Subcutaneous abdominal adipose tissue (tissue), 5 donors: ENCODE data around the gene C5orf63.
"Not testable (repeated sequence)": the region's sequence is repeated elsewhere in the genome, so short reads cannot be mapped to it uniquely, and the experiment has no call there.

Experiments used
- H3K27ac ChIP-seq: one replicate; pipeline ENCODE4 v1.7.0; 2013; ENCODE audit warnings: low read depth, mild to moderate bottlenecking, inconsistent platforms, low read length, moderate library complexity
- H3K27me3 ChIP-seq, 5 donors: one replicate each; pipeline ENCODE4 v1.7.0; 2013; ENCODE audit warnings: low read length in 5 of 5, inconsistent platforms in 1 of 5; ENCODE audit not compliant: control insufficient read depth in 5 of 5, insufficient read depth in 4 of 5
- H3K36me3 ChIP-seq, 5 donors: one replicate each; pipeline ENCODE4 v1.7.0; 2013; ENCODE audit warnings: low read length in 5 of 5; ENCODE audit not compliant: control insufficient read depth in 5 of 5, insufficient read depth in 5 of 5
- H3K4me1 ChIP-seq, 5 donors: one replicate each; pipeline ENCODE4 v1.7.0; 2013; ENCODE audit warnings: low read length in 5 of 5, mild to moderate bottlenecking in 3 of 5, moderate library complexity in 1 of 5; ENCODE audit not compliant: control insufficient read depth in 5 of 5, insufficient read depth in 5 of 5
- H3K4me3 ChIP-seq, 5 donors: one replicate each; pipeline ENCODE4 v1.7.0; 2013; ENCODE audit warnings: low read length in 5 of 5, low read depth in 1 of 5
- H3K9ac ChIP-seq, 5 donors: one replicate each; pipeline ENCODE4 v1.7.0; 2013; ENCODE audit warnings: low read length in 5 of 5, mild to moderate bottlenecking in 4 of 5, moderate library complexity in 3 of 5
- H3K9me3 ChIP-seq, 5 donors: one replicate each; pipeline ENCODE4 v1.7.0; 2013; ENCODE audit warnings: low read length in 5 of 5; ENCODE audit not compliant: control insufficient read depth in 5 of 5
- donor health status: healthy.
- donor health status: healthy.
- donor health status: healthy.
- donor health status: healthy.
- donor health status: healthy.

C5orf63 gene

GRCh38 chr5:127011961-127012644 is 61.2 kb downstream of the C5orf63 start:
- Histone ChIP-seq H3K9ac (no peak overlapping the region), H3K9me3 (no peaks in the 10 kb centered on the region), H3K4me3 (no peak overlapping the region), H3K4me1 (peaks cover 0 to 28% (median 13%) of the 10 kb centered on the region in 5 donors), H3K27me3 (no peaks in the 10 kb centered on the region), H3K36me3 (no peaks in the 10 kb centered on the region), H3K27ac (no peak overlapping the region)

- H3K4me1 ChIP-seq = peaks cover 0 to 28% (median 13%) of the 10 kb centered on the region in 5 donors
- H3K9me3 ChIP-seq = no peaks in the 10 kb centered on the region
- no peak overlapping the region for H3K9ac ChIP-seq
- H3K4me3 ChIP-seq = no peak overlapping the region
- no peaks in the 10 kb centered on the region for H3K27me3 ChIP-seq
- H3K27ac ChIP-seq = no peak overlapping the region
- no peaks in the 10 kb centered on the region for H3K36me3 ChIP-seq
Measured at GRCh38 chr5:127011153-127011552, 62.1 kb downstream of the C5orf63 start.

- Histone ChIP-seq H3K9me3 (no peaks in the 10 kb centered on the region), H3K27me3 (no peaks in the 10 kb centered on the region), H3K27ac (peak overlapping the region; percentile 19), H3K36me3 (no peaks in the 10 kb centered on the region), H3K4me1 (peaks cover 0 to 22% (median 12%) of the 10 kb centered on the region in 5 donors), H3K9ac (no peak overlapping the region), H3K4me3 (no peak overlapping the region)
Measured at GRCh38 chr5:127010362-127010761, 62.9 kb downstream of the C5orf63 start.

GRCh38 chr5:127009784-127010183 is 63.5 kb downstream of the C5orf63 start:
- Histone ChIP-seq H3K36me3 (no peaks in the 10 kb centered on the region), H3K4me1 (peaks cover 0 to 21% (median 12%) of the 10 kb centered on the region in 5 donors), H3K9ac (peak overlapping the region in 1 of 5 donors; percentile 41), H3K9me3 (no peaks in the 10 kb centered on the region), H3K27ac (peak overlapping the region; percentile 19), H3K27me3 (no peaks in the 10 kb centered on the region), H3K4me3 (no peak overlapping the region)

- Histone ChIP-seq H3K4me3 (no peak overlapping the region), H3K9ac (no peak overlapping the region), H3K9me3 (no peaks in the 10 kb centered on the region), H3K27me3 (no peaks in the 10 kb centered on the region), H3K36me3 (no peaks in the 10 kb centered on the region), H3K4me1 (peaks cover 0 to 21% (median 12%) of the 10 kb centered on the region in 5 donors), H3K27ac (no peak overlapping the region)
Measured at GRCh38 chr5:127008300-127008975, 64.9 kb downstream of the C5orf63 start.

- Histone ChIP-seq H3K4me1 (peaks cover 0 to 18% (median 11%) of the 10 kb centered on the region in 5 donors), H3K36me3 (no peaks in the 10 kb centered on the region), H3K9ac (no peak overlapping the region), H3K4me3 (no peak overlapping the region), H3K27ac (no peak overlapping the region), H3K9me3 (no peaks in the 10 kb centered on the region), H3K27me3 (no peaks in the 10 kb centered on the region)
Measured at GRCh38 chr5:127007522-127007921, 65.8 kb downstream of the C5orf63 start.

GRCh38 chr5:127006744-127007143 is 66.6 kb downstream of the C5orf63 start:
- Histone ChIP-seq H3K36me3 (no peaks in the 10 kb centered on the region), H3K4me3 (no peak overlapping the region), H3K9ac (no peak overlapping the region), H3K9me3 (no peaks in the 10 kb centered on the region), H3K27me3 (no peaks in the 10 kb centered on the region), H3K27ac (no peak overlapping the region), H3K4me1 (peaks cover 0 to 26% (median 16%) of the 10 kb centered on the region in 5 donors)

GRCh38 chr5:127005282-127005681 is 68.0 kb downstream of the C5orf63 start:
- H3K36me3 ChIP-seq = not testable (repeated sequence)

GRCh38 chr5:127004721-127005120 is 68.6 kb downstream of the C5orf63 start:
- H3K27me3 ChIP-seq = no peaks in the 10 kb centered on the region
- no peaks in the 10 kb centered on the region for H3K9me3 ChIP-seq
- H3K36me3 ChIP-seq = no peaks in the 10 kb centered on the region
- H3K4me3 ChIP-seq = no peak overlapping the region
- no peak overlapping the region for H3K9ac ChIP-seq
- peaks cover 0 to 15% (median 7%) of the 10 kb centered on the region in 5 donors for H3K4me1 ChIP-seq
- H3K27ac ChIP-seq = no peak overlapping the region

More at GRCh38 chr5:127005282-127005681, 68.0 kb downstream of the C5orf63 start:
- H3K4me1 ChIP-seq = peaks cover 0 to 19% (median 11%) of the 10 kb centered on the region in 5 donors
- H3K9ac ChIP-seq, H3K9me3 ChIP-seq, H3K4me3 ChIP-seq, H3K27ac ChIP-seq, H3K27me3 ChIP-seq: not testable (repeated sequence)

GRCh38 chr5:127003798-127004495 is 69.4 kb downstream of the C5orf63 start:
- Histone ChIP-seq H3K9me3 (no peaks in the 10 kb centered on the region), H3K36me3 (no peaks in the 10 kb centered on the region), H3K27ac (no peak overlapping the region), H3K4me1 (peaks cover 0 to 20% (median 8%) of the 10 kb centered on the region in 5 donors), H3K27me3 (no peaks in the 10 kb centered on the region), H3K4me3 (no peak overlapping the region), H3K9ac (no peak overlapping the region)
